Activated T-cell treated with anti-CD3 and anti-CD28 coated beads for 4 hours (primary cell): Measurements from ENCODE around the gene IL4.
"Not testable (repeated sequence)": the region's sequence is repeated elsewhere in the genome, so short reads cannot be mapped to it uniquely, and the experiment has no call there.

Source experiments
- DNase-seq: peaks from one replicate; pipeline ENCODE4 v3.0.0-alpha.2; 2020

The IL4 gene

DNA sequence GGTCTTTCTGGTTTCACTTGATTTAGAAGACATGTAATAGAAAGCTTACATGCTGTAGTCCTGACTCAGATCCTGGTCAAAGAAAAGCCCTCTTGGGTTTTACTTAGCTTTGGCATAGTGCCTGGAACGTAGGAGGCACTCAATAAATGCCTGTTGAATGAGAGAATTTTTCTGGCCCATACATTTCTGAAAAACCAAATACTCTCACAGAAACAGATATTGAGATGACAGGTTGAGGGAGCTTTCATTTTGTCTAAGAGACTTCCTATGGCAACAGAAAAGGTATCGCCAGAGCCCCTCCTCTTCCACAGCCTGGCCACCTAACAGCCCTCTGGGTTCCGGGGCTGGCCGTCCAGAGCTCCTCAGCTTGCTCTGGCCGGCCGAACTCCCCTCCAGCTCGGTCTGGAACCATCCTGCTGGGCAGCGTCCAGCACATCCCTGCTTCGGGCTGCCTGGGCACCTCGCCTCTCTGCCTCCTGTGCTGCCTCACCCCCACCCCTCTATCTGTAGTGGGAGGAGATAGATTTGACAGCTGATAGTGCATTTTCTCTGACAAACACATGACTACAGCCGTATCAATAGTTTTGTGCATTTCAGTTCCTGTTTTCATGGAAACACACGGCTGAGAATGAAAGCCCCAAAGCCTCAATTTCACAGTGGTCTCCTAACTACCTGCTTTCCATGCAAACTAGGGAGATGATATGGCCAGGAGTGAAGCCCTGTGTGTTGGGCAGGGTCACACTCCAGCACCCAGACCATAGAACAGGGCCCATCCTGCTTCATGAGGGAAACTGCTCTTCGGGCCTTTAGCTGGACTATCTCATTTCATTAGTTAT is 1.1 kb downstream of the IL4 start:
- no peak for DNase-seq

DNA sequence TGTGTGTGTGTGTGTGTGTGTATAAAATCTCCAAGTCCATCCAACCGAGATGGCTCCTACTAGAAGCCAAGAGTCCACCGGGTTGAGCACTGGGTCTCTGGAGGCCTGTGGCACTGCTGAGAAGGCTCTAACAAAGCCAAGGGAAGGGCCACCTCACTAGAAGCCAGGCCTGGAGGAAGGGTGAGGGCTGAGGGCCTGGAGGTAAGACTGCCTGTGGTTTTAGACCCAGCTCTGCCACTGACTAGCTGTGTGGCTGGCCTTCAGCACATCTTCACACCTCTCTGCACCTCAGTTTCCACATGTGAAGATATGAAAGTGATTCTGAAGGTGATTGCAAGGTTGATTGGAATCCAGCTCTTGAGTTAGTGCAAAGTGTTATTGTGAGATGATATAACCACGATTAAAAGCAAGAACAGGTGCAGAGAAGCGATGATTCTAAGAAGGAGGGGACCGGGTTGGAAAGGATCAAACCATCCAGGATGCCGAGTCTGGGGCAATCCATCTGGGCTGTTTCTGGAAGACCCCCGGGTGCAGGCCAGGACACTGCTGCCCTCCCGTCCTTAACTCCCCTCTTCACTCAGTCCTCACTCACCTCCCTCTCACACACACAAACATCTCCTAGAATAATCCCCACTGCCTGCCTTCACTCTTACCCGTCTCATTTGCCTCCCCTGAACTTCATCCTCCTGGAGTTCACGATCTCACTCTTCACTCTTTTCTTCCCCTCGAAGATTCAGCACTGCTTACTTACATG is 2.3 kb downstream of the IL4 start:
- DNase-seq, result no peak

DNA sequence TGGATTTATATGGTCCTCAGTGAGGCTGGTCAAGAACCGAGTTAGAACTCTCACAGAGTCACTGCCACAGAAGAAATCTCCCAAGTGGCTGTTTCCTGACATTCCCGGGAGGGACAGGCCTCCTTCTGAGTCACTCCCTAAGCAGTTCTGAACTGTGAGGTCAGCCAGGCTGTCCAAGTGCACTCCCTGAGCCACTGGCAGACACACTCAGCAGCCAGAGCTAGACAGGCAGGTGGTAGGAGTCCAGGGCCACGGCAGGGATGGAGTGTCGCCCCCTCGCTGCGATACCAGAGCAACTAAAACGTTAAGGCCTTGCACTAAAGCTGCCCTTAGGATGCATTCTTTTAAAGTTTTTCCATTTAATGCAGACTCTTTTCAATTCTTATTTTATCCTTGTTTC is 3.4 kb downstream of the IL4 start:
- no peak for DNase-seq

DNA sequence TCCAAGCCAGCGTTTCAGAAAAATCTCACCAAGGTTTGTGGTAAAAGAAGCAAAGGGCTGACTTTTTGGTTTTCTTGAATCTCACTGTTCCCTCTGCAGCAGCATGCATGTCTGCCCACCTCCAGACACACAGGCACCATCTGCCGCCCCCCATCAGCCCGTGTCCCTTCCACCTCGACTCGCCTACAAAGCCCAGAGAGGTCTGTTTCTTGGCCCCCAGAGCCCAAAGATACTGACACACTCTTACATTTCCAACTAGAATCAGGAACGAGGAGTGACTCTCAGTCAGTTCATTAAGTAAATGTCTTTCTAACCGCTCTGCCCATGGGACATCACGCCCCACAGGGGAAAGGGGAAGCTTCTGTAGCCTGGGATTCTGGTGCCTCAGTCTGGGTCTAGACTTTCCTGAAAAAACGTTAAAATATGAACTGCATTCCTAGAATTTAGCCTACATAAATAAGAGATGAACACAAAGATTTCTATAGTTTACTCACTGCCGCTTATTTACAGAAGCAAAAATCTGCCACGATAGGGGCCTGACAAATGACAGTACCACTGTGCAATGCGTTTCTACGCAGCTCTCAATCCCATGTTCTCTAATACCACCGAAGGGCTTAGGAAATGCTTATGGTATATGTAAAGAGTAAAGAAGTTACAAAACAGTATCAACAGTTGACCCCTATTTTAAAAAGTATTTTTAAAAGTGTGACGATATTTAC is 4.1 kb downstream of the IL4 start:
- DNase-seq, result no peak

DNA sequence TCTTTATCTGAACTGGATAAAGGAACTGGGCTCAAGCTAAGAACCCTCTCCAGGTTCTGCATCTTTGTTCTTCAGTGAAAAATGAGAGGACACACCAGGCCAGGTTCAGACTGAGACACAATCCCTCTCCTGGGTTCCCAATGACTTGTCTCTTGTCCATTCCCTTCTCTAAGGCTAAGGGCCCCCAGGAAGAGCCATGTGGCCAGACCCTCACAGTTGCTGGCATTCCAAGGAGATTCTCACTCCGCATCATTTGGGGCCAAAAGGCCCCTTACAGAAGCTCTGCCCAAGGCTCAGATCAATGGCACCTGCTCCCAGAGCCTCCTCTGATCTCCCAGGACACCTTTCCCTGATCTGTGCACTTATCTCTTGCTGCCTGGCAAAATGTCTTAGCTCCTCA is 4.9 kb downstream of the IL4 start:
- no peak for DNase-seq

DNA sequence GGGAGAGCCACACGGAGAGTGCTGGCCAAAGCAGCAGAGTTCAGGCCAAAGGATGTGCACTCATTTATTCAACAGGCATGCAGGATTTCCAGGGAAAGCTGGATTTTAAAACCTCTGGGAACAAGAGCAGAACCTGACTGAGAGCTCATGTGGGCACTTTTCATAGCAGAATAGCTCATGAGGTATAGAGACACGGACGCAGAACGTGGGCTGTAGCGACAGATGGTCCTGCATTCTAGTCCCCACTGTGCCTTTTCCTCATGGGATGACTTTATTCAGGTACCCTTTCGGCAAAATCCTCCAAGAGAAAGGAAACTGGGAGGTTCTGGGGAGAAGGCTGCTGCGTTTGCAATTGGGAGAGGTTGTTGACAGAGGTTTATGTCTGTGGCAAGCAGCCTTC is 5.4 kb downstream of the IL4 start:
- DNase-seq, result no peak

DNA sequence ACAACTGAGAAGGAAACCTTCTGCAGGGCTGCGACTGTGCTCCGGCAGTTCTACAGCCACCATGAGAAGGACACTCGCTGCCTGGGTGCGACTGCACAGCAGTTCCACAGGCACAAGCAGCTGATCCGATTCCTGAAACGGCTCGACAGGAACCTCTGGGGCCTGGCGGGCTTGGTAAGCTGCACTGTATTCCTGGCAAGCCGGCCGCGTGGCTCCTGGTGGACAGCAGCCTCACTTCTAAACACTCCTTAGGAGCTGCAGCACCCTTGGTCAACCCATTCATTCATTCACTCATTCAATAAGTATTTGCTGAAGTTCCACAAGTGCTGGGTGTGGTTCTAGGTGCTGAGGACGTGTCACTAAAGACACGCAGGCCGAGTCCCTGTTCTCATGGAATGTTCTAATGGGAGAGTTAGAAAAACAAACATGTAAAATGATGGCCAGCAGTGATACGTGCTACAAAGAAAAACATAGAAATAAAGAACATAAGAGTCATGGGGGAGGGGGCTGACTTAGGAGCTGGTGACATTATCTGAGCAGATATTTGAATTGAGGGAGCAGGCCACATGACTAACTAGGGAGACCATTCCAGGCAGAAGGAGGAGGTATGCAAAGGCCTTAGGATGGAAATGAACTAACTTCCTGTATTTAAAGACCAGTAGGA is 6.1 kb downstream of the IL4 start:
- no peak for DNase-seq

DNA sequence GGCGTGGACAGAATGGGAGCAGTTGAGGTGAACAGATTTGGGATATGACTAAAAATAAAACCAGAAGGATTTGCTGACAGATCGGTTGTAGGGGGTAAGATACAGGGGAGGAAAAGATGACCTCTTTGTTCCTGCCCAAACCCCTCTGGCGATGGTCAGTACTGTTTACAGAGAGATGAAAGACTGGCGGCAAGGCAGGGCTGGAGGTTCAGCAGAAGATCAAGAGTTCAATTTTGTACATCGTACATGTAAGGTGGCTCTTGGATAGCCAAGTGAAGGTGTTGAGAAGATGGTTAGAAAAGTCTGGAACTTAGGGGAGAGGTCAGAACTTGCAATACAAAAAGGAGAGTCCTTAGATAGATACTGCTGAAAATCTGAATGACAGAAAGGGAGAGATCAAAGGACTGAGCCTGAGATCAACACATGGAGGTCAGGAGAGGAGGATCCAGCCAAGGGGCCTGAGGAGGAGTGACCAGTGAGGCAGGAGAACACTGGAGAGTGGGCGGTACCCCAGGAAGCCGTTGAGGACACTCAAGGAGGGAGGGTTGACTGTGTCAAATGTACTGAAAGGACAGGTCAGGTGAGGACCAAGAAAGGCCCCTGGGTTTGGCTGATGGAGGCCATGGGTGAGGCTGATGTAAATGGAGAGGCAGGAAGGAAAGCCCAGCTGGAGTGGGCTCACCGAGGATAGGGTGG is 7.1 kb downstream of the IL4 start:
- DNase-seq, result no peak

DNA sequence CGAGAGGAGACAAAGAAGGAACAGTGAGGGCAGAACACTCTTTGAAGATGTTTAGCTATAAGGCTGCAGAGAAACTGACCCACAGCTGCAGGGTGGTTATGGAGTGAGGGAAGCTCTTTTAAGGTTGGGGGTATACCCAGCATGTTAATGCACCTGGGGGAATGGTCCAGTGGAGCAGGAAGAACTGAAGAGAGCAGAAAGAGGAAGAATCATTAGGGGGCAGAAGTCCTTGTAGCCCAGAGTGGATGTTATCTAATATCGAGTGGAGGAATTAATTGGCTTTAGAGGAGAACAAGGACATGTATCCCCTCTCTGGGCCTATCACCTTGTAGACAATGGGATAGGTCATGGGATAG is 7.7 kb downstream of the IL4 start:
- no peak for DNase-seq

DNA sequence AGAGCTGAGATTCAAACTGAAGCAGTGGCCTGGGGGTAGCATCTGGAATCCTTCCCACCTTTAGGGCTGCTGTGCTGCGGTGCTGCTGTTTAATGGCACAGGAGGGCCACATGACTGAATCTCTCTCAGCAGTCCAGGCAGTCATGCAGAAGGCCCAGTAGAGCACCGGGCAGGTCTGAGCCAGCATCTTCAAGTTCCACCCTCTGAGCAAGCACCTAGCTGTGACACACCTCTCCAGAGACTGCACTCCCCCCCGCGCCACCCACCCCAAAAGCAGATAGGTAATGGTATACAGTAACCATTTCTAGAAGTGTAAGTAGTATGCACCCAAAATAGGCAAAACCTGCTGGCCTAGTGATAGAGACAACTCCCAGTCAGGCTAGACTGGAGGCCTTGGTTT is 8.2 kb downstream of the IL4 start:
- DNase-seq, result no peak

DNA sequence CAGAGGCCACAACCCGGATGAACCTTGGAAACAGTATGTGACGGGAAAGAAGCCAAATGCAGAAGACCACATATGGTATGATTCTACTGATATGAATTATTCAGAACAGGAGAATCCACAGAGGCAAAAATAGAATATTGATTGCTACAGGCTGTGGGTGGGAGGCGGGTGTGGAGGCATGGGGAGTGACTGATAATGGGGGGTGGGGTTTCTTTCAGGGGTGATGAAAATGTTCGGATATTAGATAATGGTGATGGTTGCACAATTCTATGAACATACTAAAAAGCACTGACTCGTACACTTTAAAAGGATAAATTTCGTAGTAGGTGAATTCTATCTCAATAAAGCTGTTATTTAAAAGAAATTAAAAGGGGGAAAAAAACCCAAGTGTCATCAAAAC is 10.7 kb downstream of the IL4 start:
- DNase-seq, result no peak

DNA sequence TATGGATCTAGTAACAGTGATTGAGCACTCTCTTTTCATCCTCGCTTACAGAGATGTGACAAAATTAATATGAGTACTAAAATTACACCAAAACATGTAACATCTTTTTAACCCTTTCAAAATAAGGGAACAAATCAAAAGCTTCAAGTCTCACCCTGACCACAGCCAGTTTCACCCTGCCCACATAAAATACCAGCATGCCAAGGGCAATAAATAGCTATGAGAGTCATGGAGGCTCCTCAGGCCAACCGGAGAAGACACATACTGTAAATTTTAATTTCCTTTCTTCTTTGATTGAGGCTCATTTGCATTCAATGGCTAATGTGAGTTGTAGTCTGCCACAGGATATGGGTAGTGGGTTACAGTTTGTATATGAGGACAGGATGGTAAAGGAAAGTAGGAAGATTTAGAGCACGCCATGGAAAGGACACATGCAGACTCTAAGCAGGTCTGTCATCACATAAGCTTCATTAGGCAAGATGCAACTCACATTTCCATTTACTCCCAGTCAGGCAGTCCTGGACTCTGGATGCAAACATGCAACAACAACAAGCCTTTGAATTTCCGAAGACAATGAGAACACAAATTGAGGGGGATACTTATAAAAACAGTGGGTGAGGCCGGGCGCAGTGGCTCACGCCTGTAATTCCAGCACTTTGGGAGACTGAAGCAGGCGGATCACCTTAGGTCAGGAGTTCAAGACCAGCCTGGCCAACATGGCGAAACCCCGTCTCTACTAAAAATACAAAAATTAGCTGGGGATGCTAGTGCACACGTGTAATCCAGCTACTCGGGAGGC is 11.3 kb downstream of the IL4 start:
- DNase-seq, result no peak

DNA sequence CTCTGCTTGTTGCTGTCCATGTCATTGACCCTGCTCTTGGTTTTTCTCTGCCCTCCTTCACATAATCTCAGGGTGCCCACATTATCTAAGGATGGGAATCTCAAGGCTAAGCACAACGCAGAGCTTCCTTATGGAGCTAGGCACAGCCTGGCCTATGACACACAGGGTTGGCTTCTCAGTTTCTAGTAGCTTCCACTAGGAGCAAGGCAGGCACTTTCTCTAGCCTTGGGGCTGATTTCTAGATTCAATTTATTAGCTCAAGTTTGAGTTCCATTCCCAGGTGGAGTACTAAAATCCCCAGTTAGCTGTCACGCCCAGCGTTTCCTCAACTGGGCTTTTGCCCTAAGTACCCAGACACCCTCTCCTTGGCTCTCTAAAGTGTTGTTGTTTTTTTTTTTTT is 12.4 kb downstream of the IL4 start:
- DNase-seq, result no peak

DNA sequence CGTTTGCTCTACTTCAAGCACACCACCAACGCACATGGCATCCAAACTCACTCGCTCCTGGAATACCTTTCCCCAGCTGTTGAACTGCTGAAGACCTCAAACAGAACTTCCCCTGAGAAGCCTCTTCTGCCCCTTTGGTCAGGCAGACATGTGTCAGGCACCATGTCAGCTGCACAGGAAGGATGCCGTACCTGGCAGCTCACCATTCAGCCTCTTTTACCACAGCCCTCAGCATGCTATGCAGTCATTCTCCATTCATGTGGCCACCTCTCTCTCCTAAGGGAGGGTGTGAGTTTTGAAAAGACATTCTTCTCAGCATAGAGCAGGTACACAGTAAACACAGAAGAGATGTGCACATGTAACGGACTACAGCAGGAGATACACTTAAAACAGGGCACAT is 14.2 kb downstream of the IL4 start:
- no peak for DNase-seq

DNA sequence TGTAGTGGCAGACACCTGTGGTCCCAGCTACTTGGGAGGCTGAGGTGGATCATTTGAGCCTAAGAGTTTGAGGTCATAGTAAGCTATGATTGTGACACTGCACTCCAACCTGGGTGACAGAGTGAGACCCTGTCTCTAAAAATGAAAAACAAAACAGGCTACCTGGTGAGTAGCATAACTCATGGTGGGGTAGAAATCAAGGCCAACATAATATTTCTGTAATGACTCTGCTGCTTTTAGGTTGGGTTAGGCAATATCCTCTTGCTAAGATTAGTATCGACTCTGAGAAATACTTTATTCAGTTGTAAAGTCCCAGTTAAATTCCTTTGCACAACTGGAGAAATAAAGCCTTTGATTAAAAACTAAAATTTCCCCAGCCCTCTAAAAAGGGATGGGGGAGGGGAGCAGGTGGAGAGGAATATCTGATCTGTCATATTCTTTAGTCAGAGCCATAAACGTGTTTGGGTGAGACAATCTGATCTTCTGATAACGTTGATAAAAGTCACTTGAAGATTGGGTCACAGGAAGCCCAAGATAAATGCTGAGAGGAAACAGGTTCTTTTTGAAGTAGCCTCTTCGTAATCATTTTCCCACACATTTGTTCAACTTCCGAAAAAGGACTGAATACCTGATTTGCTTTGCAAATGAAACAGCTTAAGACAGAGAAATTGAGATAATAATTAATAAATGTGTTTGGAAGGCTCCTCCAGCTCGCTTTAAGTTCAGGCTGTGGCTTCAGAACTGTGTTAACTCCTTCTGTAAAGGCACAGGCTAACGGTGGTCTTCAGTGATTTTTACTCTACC is 14.9 kb downstream of the IL4 start:
- peak; percentile 22 for DNase-seq

DNA sequence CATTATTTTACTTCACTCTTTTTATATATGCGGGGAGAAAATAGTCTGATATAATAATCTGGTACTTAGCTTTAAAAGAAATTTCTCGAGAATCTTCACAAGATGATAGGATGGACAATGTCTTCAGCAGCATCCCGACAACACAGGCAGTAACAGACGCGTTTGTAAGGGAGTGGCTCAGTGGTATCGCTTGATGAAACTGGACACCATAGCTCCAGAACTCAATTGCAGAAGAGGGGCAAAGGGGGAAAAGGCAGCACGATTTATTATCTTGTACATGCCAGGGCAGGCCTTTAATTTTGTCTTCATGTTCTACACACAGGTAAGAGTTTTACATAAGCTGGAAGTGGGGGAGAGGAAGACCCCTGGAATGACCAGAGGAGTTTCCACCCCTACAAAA is 15.7 kb downstream of the IL4 start:
- no peak for DNase-seq

DNA sequence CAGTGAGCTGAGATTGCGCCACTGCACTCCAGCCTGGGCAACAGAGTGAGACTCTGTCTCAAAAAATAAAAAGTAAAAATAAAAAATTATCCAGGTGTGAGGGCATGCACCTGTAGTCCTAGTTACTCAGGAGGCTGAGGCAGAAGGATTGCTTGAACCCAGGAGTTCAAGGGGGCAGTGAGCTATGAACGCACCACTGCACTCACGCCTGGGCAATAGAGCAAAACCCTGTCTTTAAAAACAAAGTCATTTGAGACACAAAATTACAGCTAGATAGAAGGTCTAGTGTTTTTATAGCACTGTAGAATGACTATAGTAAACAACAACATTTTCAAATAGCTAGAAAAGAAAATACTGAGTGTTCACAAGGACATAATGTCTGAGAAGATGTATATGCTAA is 16.4 kb downstream of the IL4 start:
- DNase-seq, result no peak

DNA sequence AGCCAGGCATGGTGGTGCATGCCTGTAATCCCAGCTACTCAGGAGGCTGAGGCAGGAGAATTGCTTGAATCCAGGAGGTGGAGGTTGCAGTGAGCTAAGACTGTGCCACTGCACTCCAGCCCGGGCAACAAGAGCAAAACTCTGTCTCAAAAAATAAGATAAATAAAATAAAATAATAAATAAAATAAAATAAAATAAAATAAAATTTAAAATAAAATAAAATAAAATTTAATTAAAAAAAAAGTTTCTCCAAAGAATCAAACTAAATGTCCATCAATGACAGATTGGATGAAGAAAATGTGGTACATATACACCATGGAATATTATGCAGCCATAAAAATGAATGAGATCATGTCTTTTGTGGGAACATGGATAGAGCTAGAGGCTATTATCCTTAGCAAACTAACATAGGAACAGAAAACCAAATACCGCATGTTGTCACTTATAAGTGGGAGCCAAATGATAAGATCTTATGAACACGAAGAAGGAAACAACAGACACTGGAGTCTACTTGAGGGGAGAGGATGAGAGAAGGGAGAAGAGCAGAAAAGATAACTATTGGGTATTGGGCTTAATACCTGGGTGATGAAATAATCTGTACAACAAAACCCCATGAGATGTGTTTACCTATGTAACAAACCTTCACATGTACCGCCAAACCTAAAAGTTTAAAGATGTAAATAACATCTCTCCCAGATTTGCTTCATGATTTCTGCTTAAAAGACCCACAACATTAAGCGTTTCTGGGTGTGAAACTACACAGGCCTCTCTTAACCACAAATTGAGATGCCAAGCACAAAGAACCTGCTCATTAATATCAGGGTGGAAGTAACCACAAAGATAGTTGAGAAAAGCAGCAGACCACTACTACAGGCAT is 18.2 kb downstream of the IL4 start:
- DNase-seq, result not testable (repeated sequence)

DNA sequence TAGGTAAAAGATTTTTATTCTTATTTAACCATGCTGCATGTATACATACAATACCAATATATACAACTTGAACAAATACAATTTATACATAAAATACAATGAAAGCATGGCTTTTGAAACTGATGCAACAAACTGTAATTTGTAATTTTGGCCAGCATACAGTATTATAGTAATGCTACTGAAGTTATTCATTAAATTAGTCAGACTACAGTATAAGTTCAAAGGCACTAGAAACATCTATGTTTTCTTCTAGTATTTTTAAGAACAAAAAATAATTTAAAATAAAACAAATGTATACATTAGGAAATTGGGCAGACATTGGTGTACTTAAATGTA is 18.8 kb downstream of the IL4 start:
- no peak for DNase-seq

DNA sequence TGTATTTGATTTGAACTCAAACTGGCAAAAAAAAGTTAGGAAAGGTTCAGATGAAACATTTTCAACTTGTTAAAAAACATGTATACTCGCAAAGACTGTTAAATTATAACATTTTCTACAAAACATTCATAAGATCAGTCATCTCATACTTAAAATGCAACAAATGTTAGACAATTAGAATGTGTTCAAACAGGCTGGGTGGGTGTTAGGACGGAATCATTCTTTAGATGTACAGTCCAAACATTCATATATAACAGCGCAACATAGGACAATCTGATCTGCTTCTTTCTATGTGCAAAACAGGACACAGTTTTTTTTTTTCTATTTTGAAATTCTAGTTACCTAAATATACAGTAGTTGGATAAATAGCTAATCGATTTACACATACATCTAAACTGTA is 22.2 kb downstream of the IL4 start:
- DNase-seq, result no peak
